Duodenal mucosa (tissue), 2 donors: ENCODE results near the gene SSTR5.

ENCODE experiments used
- H3K27ac ChIP-seq: one replicate; pipeline ENCODE4 v1.7.0; 2013; ENCODE audit warnings: low read depth, low read length
- H3K27me3 ChIP-seq, 2 donors: one replicate each; pipeline ENCODE4 v1.7.0; 2013; ENCODE audit warnings: low read length in 2 of 2, control low read depth in 1 of 2; ENCODE audit not compliant: insufficient read depth in 2 of 2, control insufficient read depth in 1 of 2
- H3K36me3 ChIP-seq, 2 donors: one replicate each; pipeline ENCODE4 v1.7.0; 2013; ENCODE audit warnings: low read length in 2 of 2, control low read depth in 1 of 2; ENCODE audit not compliant: insufficient read depth in 2 of 2, control insufficient read depth in 1 of 2
- H3K4me1 ChIP-seq, 2 donors: one replicate each; pipeline ENCODE4 v1.7.0; 2013; ENCODE audit warnings: low read length in 2 of 2, control low read depth in 1 of 2; ENCODE audit not compliant: insufficient read depth in 2 of 2, control insufficient read depth in 1 of 2
- H3K4me3 ChIP-seq, 2 donors: one replicate each; pipeline ENCODE4 v1.7.0; 2013; ENCODE audit warnings: low read length in 2 of 2, low read depth in 1 of 2
- H3K9ac ChIP-seq, 2 donors: one replicate each; pipeline ENCODE4 v1.7.0; 2013; ENCODE audit warnings: low read length in 2 of 2, low read depth in 1 of 2
- H3K9me3 ChIP-seq, 2 donors: one replicate each; pipeline ENCODE4 v1.7.0; 2013; ENCODE audit warnings: low read length in 2 of 2, control low read depth in 1 of 2; ENCODE audit not compliant: control insufficient read depth in 1 of 2

The SSTR5 gene

DNA sequence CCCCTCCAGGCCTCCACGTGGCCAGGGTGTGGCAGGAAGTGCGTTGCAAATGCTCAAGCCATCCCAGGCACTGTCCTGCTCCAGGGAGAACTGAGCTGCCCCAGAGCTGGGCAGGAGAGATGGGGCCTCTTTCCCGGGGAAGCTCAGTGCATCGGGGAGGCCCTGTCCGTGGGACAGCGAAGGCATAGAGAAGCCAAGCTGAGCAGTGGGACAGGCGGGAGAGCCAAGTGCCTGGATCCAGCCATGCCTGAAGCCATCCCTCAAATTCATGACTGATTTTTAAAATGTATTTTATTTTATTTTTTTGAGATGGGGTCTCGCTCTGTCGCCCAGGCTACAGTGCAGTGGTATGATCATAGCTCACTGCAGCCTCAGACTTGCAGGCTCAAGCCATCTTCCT, 25.4 kb upstream of the SSTR5 start:
- Histone ChIP-seq H3K9me3 (no peaks in the 10 kb centered on the region), H3K36me3 (no peaks in the 10 kb centered on the region), H3K4me3 (no peak overlapping the region), H3K9ac (no peak overlapping the region), H3K27ac (no peak overlapping the region), H3K4me1 (no peaks in the 10 kb centered on the region), H3K27me3 (no peaks in the 10 kb centered on the region)

DNA sequence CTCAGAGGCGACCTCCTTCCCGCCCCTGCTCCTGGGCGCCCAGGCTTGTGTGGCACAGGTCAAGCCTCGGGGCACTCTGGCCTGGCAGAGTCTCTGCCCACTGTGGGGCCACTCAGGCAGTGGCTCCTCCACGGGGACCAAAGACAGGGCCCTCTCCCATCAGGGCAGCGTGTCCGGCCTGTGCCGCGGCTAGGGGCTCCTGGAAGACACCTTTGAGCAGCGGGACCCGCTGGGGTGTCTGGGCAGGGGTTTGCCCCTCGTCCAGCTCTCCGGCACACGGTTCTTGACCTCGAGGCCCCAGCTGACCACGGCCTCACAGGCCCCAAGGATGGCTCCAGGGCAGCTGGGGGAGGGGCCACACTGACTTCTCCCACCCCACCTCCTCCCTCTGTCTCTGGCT, 24.7 kb upstream of the SSTR5 start:
- H3K9ac ChIP-seq: no peak overlapping the region
- no peaks in the 10 kb centered on the region for H3K36me3 ChIP-seq
- no peaks in the 10 kb centered on the region for H3K4me1 ChIP-seq
- no peaks in the 10 kb centered on the region for H3K27me3 ChIP-seq
- H3K4me3 ChIP-seq: no peak overlapping the region
- no peak overlapping the region for H3K27ac ChIP-seq
- H3K9me3 ChIP-seq: no peaks in the 10 kb centered on the region

DNA sequence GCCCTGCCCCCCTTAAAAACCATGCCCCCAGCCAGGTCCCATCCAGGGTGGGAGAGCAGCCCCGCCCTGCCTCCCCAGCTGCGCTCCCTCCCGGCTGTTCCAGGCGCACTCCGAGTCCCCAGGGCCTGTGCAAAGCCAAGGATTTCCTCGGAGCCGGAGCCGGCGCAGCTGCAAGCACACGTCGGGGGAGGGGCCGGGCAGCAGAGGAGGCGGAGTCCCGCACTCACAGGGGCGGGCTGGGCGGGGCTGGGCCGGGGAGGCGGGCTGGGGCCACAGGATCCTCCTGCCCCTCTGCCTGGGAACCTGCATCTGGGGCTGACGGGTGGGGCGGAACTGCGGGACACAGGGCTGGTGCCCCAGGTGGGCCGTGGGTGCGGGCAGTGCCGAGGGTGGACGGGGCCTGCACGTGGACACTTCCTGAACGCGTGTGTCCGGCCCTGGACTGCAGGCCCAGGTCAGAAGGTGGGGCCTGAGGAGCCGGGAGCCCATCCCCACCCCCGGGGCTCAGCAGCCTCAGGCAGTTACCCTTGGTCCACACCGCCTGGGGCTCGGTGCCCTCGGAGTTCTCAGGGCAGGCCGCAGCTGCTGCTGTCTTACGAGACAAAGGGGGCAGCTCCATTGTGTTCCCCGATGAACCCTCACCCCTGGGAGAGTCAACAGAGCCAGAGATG, 24.0 kb upstream of the SSTR5 start:
- no peaks in the 10 kb centered on the region for H3K9me3 ChIP-seq
- no peak overlapping the region for H3K9ac ChIP-seq
- H3K4me1 ChIP-seq: no peaks in the 10 kb centered on the region
- no peaks in the 10 kb centered on the region for H3K36me3 ChIP-seq
- H3K27me3 ChIP-seq: no peaks in the 10 kb centered on the region
- no peak overlapping the region for H3K4me3 ChIP-seq
- no peak overlapping the region for H3K27ac ChIP-seq

- Histone ChIP-seq H3K36me3 (no peaks in the 10 kb centered on the region), H3K27me3 (no peaks in the 10 kb centered on the region), H3K4me3 (no peak overlapping the region), H3K9me3 (no peaks in the 10 kb centered on the region), H3K27ac (no peak overlapping the region), H3K9ac (no peak overlapping the region), H3K4me1 (no peaks in the 10 kb centered on the region)
Observed at GRCh38 chr16:1049113-1049975, 23.2 kb upstream of the SSTR5 start.

DNA sequence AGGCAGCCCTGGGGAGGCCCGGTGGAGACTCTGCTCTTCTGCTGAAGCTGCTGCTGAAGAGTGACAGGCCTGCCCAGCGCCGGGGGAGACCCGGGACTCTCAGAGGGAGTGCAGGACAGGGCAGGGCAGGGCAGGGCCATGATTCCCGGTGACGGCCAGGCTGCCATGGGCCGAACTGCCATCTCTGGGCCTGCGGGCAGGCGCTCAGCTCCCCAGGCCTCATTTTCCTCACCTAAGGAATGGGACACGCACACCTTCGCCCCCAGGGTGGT, 22.6 kb upstream of the SSTR5 start:
- H3K27ac ChIP-seq: no peak overlapping the region
- no peaks in the 10 kb centered on the region for H3K4me1 ChIP-seq
- no peak overlapping the region for H3K4me3 ChIP-seq
- no peaks in the 10 kb centered on the region for H3K9me3 ChIP-seq
- no peak overlapping the region for H3K9ac ChIP-seq
- H3K27me3 ChIP-seq: no peaks in the 10 kb centered on the region
- H3K36me3 ChIP-seq: no peaks in the 10 kb centered on the region

DNA sequence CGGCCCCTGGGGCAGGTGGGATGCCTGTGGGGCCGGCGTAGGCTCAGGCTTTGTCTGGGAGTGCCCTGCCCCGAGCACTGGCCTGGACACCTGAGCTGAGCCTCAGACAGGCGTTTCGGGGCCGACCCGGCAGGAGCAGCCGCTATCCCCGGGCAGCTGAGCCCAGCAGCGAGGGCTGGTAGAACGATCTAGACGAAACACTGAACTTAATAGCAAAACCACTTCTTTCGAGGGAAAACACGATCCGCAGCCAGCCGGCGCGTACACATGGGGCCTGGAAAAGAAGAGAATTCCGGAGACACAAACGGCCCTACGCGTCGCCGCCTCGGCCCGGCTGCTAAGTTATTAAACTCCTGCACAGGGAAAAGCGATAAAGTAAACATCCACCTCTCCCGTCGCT, 22.0 kb upstream of the SSTR5 start:
- Histone ChIP-seq H3K9me3 (no peaks in the 10 kb centered on the region), H3K4me3 (no peak overlapping the region), H3K4me1 (no peaks in the 10 kb centered on the region), H3K27ac (no peak overlapping the region), H3K9ac (no peak overlapping the region), H3K27me3 (no peaks in the 10 kb centered on the region), H3K36me3 (no peaks in the 10 kb centered on the region)

DNA sequence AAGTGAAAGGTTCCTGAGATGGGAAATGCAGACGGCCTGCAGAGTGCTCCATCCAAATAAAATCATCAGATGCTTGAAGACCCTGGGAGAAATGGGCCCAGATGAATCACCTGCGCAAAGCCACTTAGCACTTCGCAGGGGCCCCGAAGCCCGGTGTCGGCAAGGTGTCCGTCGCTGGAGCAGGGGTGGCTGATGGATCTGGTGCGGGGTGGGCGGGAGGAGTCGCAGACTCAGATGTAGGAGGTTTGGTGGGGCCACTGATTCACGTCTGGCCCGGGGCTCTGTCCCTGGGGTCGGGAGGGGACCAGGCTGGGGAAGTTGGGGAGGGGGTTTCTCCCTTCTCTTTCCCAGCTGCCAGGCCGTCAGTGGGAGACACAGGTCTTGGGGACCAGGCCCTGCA, 21.6 kb upstream of the SSTR5 start:
- H3K9ac ChIP-seq: no peak overlapping the region
- no peak overlapping the region for H3K27ac ChIP-seq
- no peaks in the 10 kb centered on the region for H3K9me3 ChIP-seq
- no peaks in the 10 kb centered on the region for H3K27me3 ChIP-seq
- no peaks in the 10 kb centered on the region for H3K4me1 ChIP-seq
- H3K4me3 ChIP-seq: no peak overlapping the region
- no peaks in the 10 kb centered on the region for H3K36me3 ChIP-seq

GRCh38 chr16:1051446-1051845, 21.1 kb upstream of the SSTR5 start:
- no peaks in the 10 kb centered on the region for H3K4me1 ChIP-seq
- no peak overlapping the region for H3K27ac ChIP-seq
- H3K36me3 ChIP-seq: no peaks in the 10 kb centered on the region
- H3K9ac ChIP-seq: no peak overlapping the region
- H3K4me3 ChIP-seq: no peak overlapping the region
- no peaks in the 10 kb centered on the region for H3K27me3 ChIP-seq
- H3K9me3 ChIP-seq: no peaks in the 10 kb centered on the region

- Histone ChIP-seq H3K9ac (no peak overlapping the region), H3K4me3 (no peak overlapping the region), H3K9me3 (no peaks in the 10 kb centered on the region), H3K27ac (no peak overlapping the region), H3K36me3 (no peaks in the 10 kb centered on the region), H3K4me1 (no peaks in the 10 kb centered on the region), H3K27me3 (no peaks in the 10 kb centered on the region)
Observed at GRCh38 chr16:1052721-1053120, 19.8 kb upstream of the SSTR5 start.

DNA sequence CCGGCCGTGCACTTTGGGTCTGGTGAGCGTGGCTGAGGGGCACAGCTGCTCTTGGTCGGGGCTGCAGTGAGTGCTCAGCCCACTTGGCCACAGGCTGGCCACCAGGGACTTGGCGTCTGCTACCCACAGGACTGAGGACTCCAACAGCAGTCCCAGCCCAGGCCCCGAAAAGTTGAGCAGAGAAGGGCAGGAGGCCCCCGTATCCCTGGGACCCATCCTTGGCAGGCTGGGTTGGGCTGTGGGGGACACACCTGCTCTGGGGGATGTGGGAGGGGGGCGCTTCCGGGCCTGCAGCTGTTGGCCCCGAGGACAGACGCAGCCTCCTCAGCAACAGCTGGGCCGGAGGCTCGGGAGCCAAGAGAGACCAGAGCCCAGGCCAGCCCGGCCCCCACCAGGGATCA, 19.4 kb upstream of the SSTR5 start:
- Histone ChIP-seq H3K27ac (no peak overlapping the region), H3K4me3 (no peak overlapping the region), H3K9ac (no peak overlapping the region), H3K4me1 (no peaks in the 10 kb centered on the region), H3K9me3 (no peaks in the 10 kb centered on the region), H3K36me3 (no peaks in the 10 kb centered on the region), H3K27me3 (no peaks in the 10 kb centered on the region)
